Measurements from ENCODE around the gene MED27. TPM values are rescaled to one million over a fixed set of nuclear protein-coding genes. Genes with fewer than 3 reads are reported as not detected.

MED27 gene
- total and polyA plus RNA-seq, 9 of the 15 experiments (the other 6 are each of a cell fraction or from before 2014, with no cell fraction given): 24.4 to 91.0 (median 36.1) TPM

GRCh38 chr9:132016456-132016855 is 63.2 kb downstream of the MED27 start:
- H3K79me2 ChIP-seq (ENCODE audit: control insufficient read depth, insufficient read depth, low read length): 0 out of 3 replicates have a peak, but pooled peaks cover 3% of the 10 kb centered on the region
- no peaks in the 10 kb centered on the region for H3K9me3 ChIP-seq (replicated peaks; ENCODE audit: control insufficient read depth, insufficient read depth, low read depth, low read length)
- WGBS (ENCODE audit: insufficient coverage, low coverage, missing lambda C conversion rate): 65% methylated on average over 3 of the region's 3 CpGs
- CTCF ChIA-PET (ENCODE audit: low intra/inter-chr PET ratio): interaction anchor here (0.6 kb wide), 1 partner anchor 38 kb away, joined by 3 read pairs; no protein-coding TSS in a partner anchor
- H4K20me1 ChIP-seq (replicated peaks; ENCODE audit: control insufficient read depth, insufficient read depth, low read length): peaks cover 23% of the 10 kb centered on the region
- H3K4me1 ChIP-seq (replicated peaks in 1 of 2; ENCODE audit: control insufficient read depth in 2 of 2, insufficient read depth in 2 of 2, low read length in 2 of 2): no peaks in the 10 kb centered on the region
- H2AFZ ChIP-seq (ENCODE audit: low read depth, low read length): no peak overlapping the region
- no peaks in the 10 kb centered on the region; the same call in 2 of the 3 replicates for H3K36me3 ChIP-seq (ENCODE audit: control insufficient read depth, insufficient read depth, low read length)
- no peak overlapping the region for H3K9ac ChIP-seq (ENCODE audit: insufficient read depth in 1 of 2, low read depth in 2 of 2, low read length in 2 of 2)
- H3K27ac ChIP-seq (ENCODE audit: extremely low read depth, low read depth, low read length): no peak overlapping the region
- H3K9me1 ChIP-seq (ENCODE audit: control insufficient read depth, insufficient read depth, low read length): no peaks in the 10 kb centered on the region
- in situ Hi-C loops (cut with MboI) (no loop called here), intact Hi-C loops (cut with micrococcal nuclease) (no loop called here)
- DNase-seq (ENCODE audit: extremely low read depth in 1 of 4, low spot score in 3 of 4): no peak
- no peak overlapping the region for H3K4me3 ChIP-seq
- POLR2A ChIA-PET: interaction anchor here (1.0 to 1.2 kb wide), 3 partner anchors 9 to 16 kb away, joined by 3 to 4 read pairs (median 3); no protein-coding TSS in a partner anchor
- ATAC-seq: no peak
- no TSS peak for BruUV-seq (replicated peaks)
- no peaks in the 10 kb centered on the region for H3K27me3 ChIP-seq (ENCODE audit: control insufficient read depth in 2 of 2, insufficient read depth in 2 of 2, low read length in 2 of 2)
- no peak overlapping the region for H3K4me2 ChIP-seq (ENCODE audit: insufficient read depth, low read length)
- FAIRE-seq: no peak
- TF ChIP-seq, protein P1, sequence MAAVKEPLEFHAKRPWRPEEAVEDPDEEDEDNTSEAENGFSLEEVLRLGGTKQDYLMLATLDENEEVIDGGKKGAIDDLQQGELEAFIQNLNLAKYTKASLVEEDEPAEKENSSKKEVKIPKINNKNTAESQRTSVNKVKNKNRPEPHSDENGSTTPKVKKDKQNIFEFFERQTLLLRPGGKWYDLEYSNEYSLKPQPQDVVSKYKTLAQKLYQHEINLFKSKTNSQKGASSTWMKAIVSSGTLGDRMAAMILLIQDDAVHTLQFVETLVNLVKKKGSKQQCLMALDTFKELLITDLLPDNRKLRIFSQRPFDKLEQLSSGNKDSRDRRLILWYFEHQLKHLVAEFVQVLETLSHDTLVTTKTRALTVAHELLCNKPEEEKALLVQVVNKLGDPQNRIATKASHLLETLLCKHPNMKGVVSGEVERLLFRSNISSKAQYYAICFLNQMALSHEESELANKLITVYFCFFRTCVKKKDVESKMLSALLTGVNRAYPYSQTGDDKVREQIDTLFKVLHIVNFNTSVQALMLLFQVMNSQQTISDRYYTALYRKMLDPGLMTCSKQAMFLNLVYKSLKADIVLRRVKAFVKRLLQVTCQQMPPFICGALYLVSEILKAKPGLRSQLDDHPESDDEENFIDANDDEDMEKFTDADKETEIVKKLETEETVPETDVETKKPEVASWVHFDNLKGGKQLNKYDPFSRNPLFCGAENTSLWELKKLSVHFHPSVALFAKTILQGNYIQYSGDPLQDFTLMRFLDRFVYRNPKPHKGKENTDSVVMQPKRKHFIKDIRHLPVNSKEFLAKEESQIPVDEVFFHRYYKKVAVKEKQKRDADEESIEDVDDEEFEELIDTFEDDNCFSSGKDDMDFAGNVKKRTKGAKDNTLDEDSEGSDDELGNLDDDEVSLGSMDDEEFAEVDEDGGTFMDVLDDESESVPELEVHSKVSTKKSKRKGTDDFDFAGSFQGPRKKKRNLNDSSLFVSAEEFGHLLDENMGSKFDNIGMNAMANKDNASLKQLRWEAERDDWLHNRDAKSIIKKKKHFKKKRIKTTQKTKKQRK (IDR thresholded peaks at IDR 0.05; ENCODE audit: borderline replicate concordance, low read depth, low read length): no peak
- TF ChIP-seq ZNF740 (CRISPR knock-in tag; IDR thresholded peaks at IDR 0.05) (no peak), ZNF740 (tag; IDR thresholded peaks at IDR 0.05) (no peak), MBD2 (IDR thresholded peaks at IDR 0.05; ENCODE audit: borderline replicate concordance, low read depth) (no peak), MAFK (IDR thresholded peaks at IDR 0.05; ENCODE audit: low read length) (no peak), ZNF274 (IDR thresholded peaks at IDR 0.05; ENCODE audit: borderline replicate concordance, low read depth, low read length) (no peak), NRF1 (conservative IDR thresholded peaks at IDR 0.05 in 1 of 2, IDR thresholded peaks at IDR 0.05 in 1 of 2) (no peak)

All from K562 (cell line).